Heart left ventricle (tissue), 16 donors: Measurements from ENCODE around the gene SLC30A10. TPM values are rescaled to one million over a fixed set of nuclear protein-coding genes. Genes with fewer than 3 reads are reported as not detected.

ENCODE experiments used
- ATAC-seq, 4 donors: fragments of 200-7000 bp; cut with Tn5 transposase; one replicate each; pipeline ENCODE4 v1.9.1; 2020 to 2022; ENCODE audit warnings: moderate library complexity in 4 of 4, mild to moderate bottlenecking in 3 of 4, moderate number of reproducible peaks in 1 of 4
- DNase-seq, 5 donors: peaks; one replicate each; pipeline ENCODE4 v3.0.0-alpha.2; 2020
- H3K27ac ChIP-seq, 12 donors: fragments of 200-600 bp; sonication (generic) in 4 of 12; one replicate each; pipeline versions ENCODE4 v1.5.0 to v1.8.0; 2016 to 2022; ENCODE audit warnings: mild to moderate bottlenecking in 2 of 12
- H3K27me3 ChIP-seq, 9 donors: fragments of 200-600 bp; sonication (generic) in 2 of 9; one replicate each; pipeline versions ENCODE4 v1.5.1 to v1.8.0; 2016 to 2022; ENCODE audit warnings: mild to moderate bottlenecking in 3 of 9
- H3K36me3 ChIP-seq, 9 donors: fragments of 200-600 bp; sonication (generic) in 2 of 9; one replicate each; pipeline versions ENCODE4 v1.5.0 to v1.8.0; 2018 to 2022; ENCODE audit warnings: mild to moderate bottlenecking in 2 of 9
- H3K4me1 ChIP-seq, 12 donors: fragments of 200-600 bp; sonication (generic) in 4 of 12; one replicate each; pipeline versions ENCODE4 v1.5.0 to v1.8.0; 2016 to 2022; ENCODE audit warnings: mild to moderate bottlenecking in 3 of 12
- H3K4me3 ChIP-seq, 12 donors: fragments of 200-600 bp; sonication (generic) in 4 of 12; one replicate each; pipeline versions ENCODE4 v1.5.0 to v1.8.0; 2017 to 2022; ENCODE audit warnings: mild to moderate bottlenecking in 9 of 12, moderate library complexity in 4 of 12
- H3K9me3 ChIP-seq, 12 donors: fragments of 200-600 bp; sonication (generic) in 4 of 12; one replicate each; pipeline versions ENCODE4 v1.5.0 to v1.8.0; 2016 to 2022; ENCODE audit warnings: mild to moderate bottlenecking in 1 of 12
- POLR2A ChIP-seq, 2 donors: fragments of 450-650 bp; IDR thresholded peaks; one replicate each; pipeline ENCODE4 v1.6.1; 2017; ENCODE audit warnings: antibody characterized with exemption in 2 of 2, mild to moderate bottlenecking in 2 of 2, moderate library complexity in 2 of 2
- WGBS, 4 donors: extraction: QIAGEN DNeasy Blood & Tissue Kit in 2 of 4; methylation state at CpG; one replicate each; pipeline versions ENCODE4 v1.1.5 to v1.1.7; 2013 to 2018; 5-methylcytosine and 5-hydroxymethylcytosine counted together
- intact Hi-C, 10 donors: fragments of 100-400 bp; cut with DNase I; formaldehyde crosslinking; loops; one replicate each; pipeline versions ENCODE4 v1.11.1 to v1.14.2; 2022
- polyA plus RNA-seq, 2 donors: library from polyadenylated mRNA; stranded (reverse); fragments of 200-250 nt; gene quantifications; one replicate each; pipeline ENCODE4 v1.2.3, GENCODE V29; 2013
- total RNA-seq, 9 donors: library from RNA; depleted of rRNA in 2 of 9; stranded (reverse); fragments of >200 nt in 2 of 9; fragmentation: NEBNext Ultra II Directional in 3 of 9; extraction: Animal tissue kit (Norgen Biotek cat#: 25700) in 3 of 9; gene quantifications; one replicate each; pipeline versions ENCODE4 v1.1.0 to v1.2.4, GENCODE V29; 2016 to 2023
- TF ChIP-seq, protein P1 (sequence below), 12 donors: fragments of 200-600 bp; sonication (generic) in 4 of 12; IDR thresholded peaks; one replicate each; pipeline versions ENCODE4 v1.5.0 to v1.8.0; 2018 to 2022; ENCODE audit warnings: antibody characterized with exemption in 12 of 12, mild to moderate bottlenecking in 5 of 12
- donor health status: ischemic (EF 13 %, LVEDD 7.1; RV severe dilation, severe dysfunction).
- donor health status: healthy with polysubstance abuse.
- donor health status: DM: no; HTN: yes; CAD: no.
- donor health status: DM: no; HTN: no; CAD: no.
- donor health status: ischemic (EF 25% LVEDD 6.9; RV normal size, moderate dysfunction).
- donor health status: ischemic (EF 25% LVEDD 5.7; RV mildly dilated, moderate dysfunction).
- donor health status: healthy.
- donor health status: DM: yes; HTN: yes; CAD: no.
- donor health status: ischemic (EF 35%, LVEDD 5.7; RV mildly dilated, moderate dysfunction).
- donor health status: nonischemic (EF 11% LVEDD 7.7; RV severe dilation, severe dysfunction).
- donor health status: DM: yes; HTN: yes; CAD: no.
- donor health status: PGD.
- donor health status: ischemic (EF 29% LVEDD 5.4; RV normal size, mild dysfunction).
- donor health status: nonischemic (EF 23%, LVEDD 6.1; RV moderate dilation, normal function).

The SLC30A10 gene
- total and polyA plus RNA-seq, 11 donors: 0.08 to 0.55 (median 0.16) TPM; not detected in 6

DNA sequence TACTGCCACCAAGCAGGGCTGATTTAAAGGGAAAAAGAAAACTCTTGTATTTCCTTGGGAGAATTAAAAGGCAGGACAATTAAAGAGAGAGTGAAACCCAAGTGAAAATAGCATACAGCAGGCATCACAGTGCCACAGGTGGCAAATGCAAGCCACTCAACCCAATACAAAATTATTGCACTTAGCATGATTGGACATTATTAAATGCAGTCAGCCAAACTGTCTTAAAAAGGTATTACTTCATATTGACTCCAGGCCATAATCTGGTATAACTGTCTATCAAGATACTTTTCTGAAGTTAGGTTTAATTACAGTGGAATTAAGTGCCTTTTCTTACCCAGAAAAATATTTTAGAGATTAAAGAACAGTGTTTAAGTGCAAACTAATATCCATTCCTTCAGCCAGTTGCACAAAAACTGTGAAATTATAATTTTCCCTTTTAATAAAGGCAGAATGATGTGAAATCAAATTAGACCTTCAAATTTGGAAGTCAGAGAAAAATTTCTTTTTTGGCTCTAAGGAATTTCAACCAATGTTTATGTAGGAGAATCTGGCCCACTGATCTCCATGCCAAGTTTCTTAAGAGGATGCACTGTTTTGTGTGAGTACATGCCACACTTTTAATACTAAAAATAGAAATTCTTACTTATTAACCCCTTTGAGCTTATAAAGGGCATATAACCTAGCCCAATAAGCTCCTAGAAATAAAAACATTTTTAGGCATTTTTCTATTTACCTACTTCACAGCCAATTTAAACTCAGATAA is 15.2 kb downstream of the SLC30A10 start:
- TF ChIP-seq, protein P1, sequence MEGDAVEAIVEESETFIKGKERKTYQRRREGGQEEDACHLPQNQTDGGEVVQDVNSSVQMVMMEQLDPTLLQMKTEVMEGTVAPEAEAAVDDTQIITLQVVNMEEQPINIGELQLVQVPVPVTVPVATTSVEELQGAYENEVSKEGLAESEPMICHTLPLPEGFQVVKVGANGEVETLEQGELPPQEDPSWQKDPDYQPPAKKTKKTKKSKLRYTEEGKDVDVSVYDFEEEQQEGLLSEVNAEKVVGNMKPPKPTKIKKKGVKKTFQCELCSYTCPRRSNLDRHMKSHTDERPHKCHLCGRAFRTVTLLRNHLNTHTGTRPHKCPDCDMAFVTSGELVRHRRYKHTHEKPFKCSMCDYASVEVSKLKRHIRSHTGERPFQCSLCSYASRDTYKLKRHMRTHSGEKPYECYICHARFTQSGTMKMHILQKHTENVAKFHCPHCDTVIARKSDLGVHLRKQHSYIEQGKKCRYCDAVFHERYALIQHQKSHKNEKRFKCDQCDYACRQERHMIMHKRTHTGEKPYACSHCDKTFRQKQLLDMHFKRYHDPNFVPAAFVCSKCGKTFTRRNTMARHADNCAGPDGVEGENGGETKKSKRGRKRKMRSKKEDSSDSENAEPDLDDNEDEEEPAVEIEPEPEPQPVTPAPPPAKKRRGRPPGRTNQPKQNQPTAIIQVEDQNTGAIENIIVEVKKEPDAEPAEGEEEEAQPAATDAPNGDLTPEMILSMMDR (IDR thresholded peaks at IDR 0.05): no peak
- no peak for TF ChIP-seq POLR2A (IDR thresholded peaks at IDR 0.05)
- H3K27me3 ChIP-seq: no peaks in the 10 kb centered on the region
- intact Hi-C loops: no loop called here
- H3K36me3 ChIP-seq: no peaks in the 10 kb centered on the region
- no peak overlapping the region for H3K4me3 ChIP-seq
- H3K4me1 ChIP-seq: no peaks in the 10 kb centered on the region
- DNase-seq (no peak), ATAC-seq (no peak)
- no peak overlapping the region for H3K27ac ChIP-seq
- no peaks in the 10 kb centered on the region for H3K9me3 ChIP-seq

DNA sequence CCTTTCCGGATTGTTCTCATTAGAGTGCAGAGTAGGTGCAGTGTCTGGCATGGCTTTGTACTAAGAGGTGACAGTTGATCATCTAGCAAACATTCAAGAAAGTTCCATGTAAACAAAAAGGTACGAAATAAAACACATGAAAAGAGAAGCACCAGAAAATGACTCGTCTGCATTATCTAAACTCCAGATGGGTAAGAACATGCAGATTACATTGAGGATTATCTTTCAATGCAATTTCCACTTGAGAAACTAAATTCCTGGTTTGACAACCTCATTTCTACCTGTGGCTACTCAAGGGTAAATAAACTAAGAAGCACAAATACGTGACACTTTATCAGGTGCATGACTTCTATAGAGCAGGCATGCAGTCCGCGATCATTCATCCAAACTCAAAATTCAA is 17.6 kb downstream of the SLC30A10 start:
- Histone ChIP-seq H3K36me3 (no peaks in the 10 kb centered on the region), H3K9me3 (no peaks in the 10 kb centered on the region), H3K4me3 (no peak overlapping the region), H3K4me1 (no peaks in the 10 kb centered on the region), H3K27ac (no peak overlapping the region), H3K27me3 (no peaks in the 10 kb centered on the region)
- ATAC-seq (no peak), DNase-seq (no peak)
- 79 to 84% (median 79%) methylated on average over 6 of the region's 6 CpGs for WGBS, 4 donors
- TF ChIP-seq POLR2A (IDR thresholded peaks at IDR 0.05): no peak
- TF ChIP-seq, protein P1 (IDR thresholded peaks at IDR 0.05): no peak
- intact Hi-C loops: no loop called here

DNA sequence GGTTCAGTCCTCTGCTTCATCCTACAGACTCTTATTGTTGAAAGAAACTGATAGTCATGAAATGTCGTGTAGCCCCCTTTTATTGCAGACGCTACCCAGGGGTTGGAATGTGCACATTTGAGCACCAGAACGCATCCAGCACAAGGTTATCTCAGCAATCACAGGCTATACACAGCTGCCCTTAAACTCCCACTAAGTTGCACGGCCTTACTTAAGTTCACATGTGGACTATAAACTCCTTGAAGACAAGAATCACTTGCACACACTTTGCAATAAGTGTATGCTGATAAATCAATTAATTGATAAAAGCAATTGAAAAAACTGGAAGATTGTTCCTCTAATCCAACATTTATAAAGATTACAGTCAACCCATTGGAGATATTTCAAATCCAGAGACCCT is 18.9 kb downstream of the SLC30A10 start:
- ATAC-seq: no peak
- Histone ChIP-seq H3K27me3 (no peaks in the 10 kb centered on the region), H3K4me1 (no peaks in the 10 kb centered on the region), H3K27ac (no peak overlapping the region), H3K9me3 (no peaks in the 10 kb centered on the region), H3K36me3 (no peaks in the 10 kb centered on the region), H3K4me3 (no peak overlapping the region)
- TF ChIP-seq, protein P1 (IDR thresholded peaks at IDR 0.05): no peak
- TF ChIP-seq POLR2A (IDR thresholded peaks at IDR 0.05): no peak
- no peak for DNase-seq
- intact Hi-C loops: no loop called here
- WGBS, 4 donors: 44 to 65% (median 59%) methylated on average over 4 of the region's 4 CpGs

DNA sequence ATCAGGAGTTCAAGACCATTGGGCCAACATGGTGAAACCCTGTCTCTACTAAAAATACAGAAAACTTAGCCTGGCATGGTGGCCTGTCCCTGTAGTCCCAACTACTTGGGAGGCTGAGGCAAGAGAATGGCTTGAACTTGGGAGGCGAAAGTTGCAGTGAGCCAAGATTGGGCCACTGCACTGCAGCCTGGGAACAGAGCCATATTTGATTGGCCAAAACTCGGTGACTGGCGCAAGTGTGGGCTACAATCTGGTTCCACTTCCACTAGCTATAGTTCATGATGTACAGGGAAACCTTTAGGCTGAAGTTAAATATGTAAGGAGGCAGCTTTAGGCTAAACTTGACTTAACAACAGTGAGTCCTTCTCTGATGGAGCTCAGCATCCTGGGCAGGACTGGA is 20.2 kb downstream of the SLC30A10 start:
- no peaks in the 10 kb centered on the region for H3K27me3 ChIP-seq
- no peaks in the 10 kb centered on the region for H3K4me1 ChIP-seq
- intact Hi-C loops: no loop called here
- H3K9me3 ChIP-seq: no peaks in the 10 kb centered on the region
- no peak overlapping the region for H3K4me3 ChIP-seq
- ATAC-seq (no peak), DNase-seq (no peak)
- TF ChIP-seq, protein P1 (IDR thresholded peaks at IDR 0.05): no peak
- no peak for TF ChIP-seq POLR2A (IDR thresholded peaks at IDR 0.05)
- H3K36me3 ChIP-seq: no peaks in the 10 kb centered on the region
- no peak overlapping the region for H3K27ac ChIP-seq
- WGBS, 4 donors: 82 to 96% (median 88%) methylated on average over 3 of the region's 3 CpGs
